Glomerular visceral epithelial cell (primary cell): ENCODE results near the gene JAML.
"Not testable (repeated sequence)": the region's sequence is repeated elsewhere in the genome, so short reads cannot be mapped to it uniquely, and the experiment has no call there.

ENCODE experiments used
- DNase-seq: peaks from one replicate; pipeline ENCODE4 v3.0.0-alpha.2; 2016; ENCODE audit errors: extremely low spot score

The JAML gene

DNA sequence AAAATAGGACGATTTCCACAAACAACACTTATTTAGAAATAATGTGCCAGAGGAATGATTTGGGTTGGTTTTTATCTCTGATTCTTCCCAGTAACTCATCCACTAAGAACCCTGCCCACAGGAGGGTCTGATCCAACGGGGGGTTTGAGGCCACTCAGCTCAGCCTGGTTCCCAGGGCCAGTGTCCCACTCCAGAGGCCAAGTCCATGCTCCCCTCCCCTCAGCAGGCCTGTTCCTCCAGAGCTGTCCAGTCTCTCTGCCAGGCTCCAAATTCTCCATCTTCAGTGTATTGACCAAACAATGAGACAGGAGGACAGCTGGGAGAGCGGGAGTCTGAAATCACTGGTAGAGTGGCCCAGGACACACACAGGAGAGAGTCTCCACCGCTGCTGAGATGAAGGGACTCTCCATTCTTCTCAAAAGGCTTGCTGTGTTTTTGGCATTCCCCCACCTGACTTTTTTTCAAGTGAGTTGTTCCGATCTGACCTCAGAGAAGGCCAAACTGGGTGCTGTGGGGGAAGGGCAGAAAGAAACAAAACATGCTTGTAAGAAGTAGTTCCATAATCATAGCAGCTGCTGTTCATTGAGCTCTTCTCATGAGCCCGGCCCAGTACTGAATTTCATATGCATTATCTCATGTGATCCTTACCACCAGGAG, 30.8 kb downstream of the JAML start:
- DNase-seq: no peak

DNA sequence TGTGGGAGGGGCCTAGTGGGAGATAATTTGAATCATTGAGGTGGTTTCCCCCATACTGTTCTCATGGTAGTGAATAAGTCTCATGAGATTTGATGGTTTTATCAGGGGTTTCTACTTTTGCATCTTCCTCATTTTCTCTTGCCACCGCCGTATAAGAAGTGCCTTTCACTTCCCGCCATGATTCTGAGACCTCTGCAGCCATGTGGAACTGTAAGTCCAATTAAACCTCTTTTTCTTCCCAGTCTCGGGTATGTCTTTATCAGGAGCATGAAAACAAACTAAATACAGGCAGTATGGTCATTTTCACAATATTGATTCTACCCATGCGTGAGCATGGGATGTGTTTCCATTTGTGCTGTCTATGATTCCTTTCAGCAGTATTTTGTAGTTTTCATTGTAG, 32.0 kb downstream of the JAML start:
- DNase-seq: not testable (repeated sequence)

DNA sequence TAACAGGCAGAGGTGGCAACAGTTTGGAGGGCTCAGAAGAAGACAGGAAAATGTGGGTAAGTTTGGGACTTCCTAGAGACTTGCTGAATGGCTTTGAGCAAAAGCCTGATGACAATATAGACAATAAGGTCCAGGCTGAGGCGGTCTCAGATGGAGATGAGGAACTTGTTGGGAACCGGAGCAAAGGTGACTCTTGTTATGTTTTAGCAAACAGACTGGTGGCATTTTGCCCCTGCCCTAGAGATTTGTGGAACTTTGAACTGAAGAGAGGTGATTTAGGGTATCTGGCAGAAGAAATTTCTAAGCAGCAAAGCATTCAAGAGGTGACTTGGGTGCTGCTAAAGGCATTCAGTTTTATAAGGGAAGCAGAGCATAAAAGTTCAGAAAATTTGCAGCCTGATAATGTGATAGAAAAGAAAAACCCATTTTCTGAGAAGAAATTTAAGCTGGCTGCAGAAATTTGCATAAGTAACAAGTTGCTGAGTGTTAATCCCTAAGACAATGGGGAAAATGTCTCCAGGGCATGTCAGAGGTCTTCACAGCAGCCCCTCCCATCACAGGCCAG, 33.8 kb downstream of the JAML start:
- not testable (repeated sequence) for DNase-seq

GRCh38 chr11:118186346-118187107, 38.3 kb downstream of the JAML start:
- no peak for DNase-seq

DNA sequence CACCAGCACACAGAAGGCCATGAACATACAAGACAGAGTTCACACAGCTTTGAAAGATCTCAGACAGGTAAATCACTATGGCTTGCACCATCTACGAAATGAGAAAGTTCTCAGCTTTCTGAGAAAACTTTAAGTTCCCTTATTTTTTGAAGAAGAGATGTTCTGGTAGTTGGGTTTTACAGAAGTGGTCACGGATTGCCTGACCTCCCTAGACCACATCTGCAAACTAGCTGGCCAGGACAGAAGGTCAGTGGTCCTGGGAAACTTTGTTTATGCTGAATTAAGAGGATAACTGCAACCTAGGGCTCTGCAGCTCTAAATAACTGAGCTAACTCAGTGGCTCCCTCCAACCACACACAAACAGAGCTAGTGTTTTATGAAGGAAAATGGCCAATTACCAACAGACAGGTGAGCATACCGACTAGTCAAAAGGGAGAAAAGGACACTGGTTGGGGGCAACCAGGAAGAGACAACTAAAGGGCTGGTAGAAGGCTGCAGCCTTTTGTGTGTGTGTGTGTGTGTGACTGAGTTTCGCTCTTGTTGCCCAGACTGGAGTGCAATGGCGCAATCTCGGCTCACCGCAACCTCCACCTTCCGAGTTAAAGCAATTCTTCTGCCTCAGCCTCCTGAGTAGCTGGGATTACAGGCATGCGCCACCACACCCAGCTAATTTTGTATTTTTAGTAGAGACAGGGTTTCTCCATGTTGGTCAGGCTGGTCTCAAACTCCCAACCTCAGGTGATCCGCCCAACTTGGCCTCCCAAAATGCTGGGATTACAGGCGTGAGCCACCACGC, 39.8 kb downstream of the JAML start:
- DNase-seq: no peak

DNA sequence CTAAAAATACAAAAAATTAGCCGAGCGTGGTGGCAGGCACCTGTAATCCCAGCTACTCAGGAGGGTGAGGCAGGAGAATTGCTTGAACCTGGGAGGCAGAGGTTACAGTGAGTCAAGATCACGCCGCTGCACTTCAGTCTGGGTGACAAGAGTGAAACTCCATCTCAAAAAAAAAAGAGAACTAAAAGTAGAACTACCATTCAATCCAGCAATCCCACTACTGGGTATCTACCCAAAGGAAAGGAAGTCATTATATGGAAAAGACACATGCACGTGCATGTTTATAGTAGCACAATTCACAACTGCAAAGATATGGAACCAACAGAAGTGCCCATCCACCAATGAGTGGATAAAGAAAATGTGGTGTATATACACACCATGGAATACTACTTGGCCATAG, 41.1 kb downstream of the JAML start:
- not testable (repeated sequence) for DNase-seq

GRCh38 chr11:118180300-118180703, 44.5 kb downstream of the JAML start:
- no peak for DNase-seq

- no peak for DNase-seq
These were observed 48.1 kb downstream of the JAML start for GRCh38 chr11:118176778-118177134.

- DNase-seq: no peak
These were observed 48.6 kb downstream of the JAML start, which contains the start of gene SCN2B for GRCh38 chr11:118175993-118176777. SCN2B (minus strand) TSS chr11:118176639; CDS start chr11:118176431, 208 bp downstream.

DNA sequence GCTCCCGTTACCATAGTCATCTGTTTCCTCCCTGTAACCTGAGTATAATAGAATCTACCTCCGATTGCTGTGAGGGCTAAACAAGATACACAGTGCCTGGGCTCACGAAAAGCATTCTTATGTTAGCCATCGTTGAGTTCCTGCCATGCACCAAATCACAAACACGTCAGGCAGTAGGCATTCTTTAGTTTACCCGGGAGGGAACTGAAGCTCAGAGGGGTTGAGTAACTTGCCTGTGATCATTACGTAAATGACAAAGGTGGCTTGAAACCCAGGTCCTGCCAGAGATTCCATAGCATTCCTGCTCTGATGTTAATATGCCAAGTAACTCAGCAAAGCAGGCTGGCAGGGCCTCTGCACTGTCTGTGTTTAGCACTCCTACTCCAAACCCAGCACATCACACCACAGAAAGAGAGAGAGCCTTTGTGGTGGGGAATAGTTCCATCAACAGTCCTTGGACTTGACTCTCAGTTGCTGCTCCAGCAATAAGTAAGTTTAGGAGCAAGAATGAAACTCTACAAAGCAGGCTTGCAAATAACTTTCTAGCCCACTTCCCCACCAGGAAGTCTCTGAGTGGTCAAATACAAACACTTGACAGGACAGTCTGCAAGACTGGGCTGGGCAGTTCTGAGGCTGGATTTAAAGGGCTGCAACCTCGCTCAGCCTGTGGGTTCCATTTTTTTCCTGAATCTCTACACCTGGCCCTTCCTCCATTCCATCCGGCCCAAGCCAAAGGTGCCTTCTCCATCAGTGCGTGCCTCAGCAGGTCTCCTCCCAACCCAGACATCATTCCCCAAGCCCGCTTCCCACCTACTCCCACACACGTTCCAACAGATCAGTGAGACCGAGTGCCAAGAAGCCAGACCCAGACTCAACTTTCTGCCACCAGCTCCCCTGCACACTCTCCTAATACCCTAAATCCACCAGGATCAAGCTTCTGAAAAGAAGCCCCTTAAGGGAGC, 49.5 kb downstream of the JAML start:
- DNase-seq: peak; percentile 32

GRCh38 chr11:118174006-118174567, 50.7 kb downstream of the JAML start:
- DNase-seq: no peak

GRCh38 chr11:118172356-118172755, 52.5 kb downstream of the JAML start:
- DNase-seq: no peak

- DNase-seq: peak; percentile 56
These were observed 53.3 kb downstream of the JAML start for GRCh38 chr11:118171269-118172062.

DNA sequence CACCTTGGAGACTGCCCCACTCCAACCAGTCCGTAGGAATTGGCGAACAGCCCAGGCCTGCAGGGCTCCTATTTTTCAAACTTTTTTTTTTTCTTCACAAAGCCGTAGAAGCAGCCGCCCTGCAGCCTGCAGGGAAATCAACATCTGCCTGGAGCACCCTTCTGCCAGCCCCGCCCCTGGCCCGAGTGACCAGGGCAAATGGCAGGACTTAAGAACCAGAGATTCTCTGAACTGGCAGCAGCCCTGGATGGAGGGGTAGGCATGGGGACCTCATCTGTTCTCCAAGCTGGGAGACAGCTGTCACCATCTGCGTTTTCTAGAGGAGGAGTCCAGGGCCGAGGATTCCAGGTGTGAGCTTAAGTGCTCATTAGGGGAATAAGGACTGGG, 53.9 kb downstream of the JAML start:
- DNase-seq: no peak

DNA sequence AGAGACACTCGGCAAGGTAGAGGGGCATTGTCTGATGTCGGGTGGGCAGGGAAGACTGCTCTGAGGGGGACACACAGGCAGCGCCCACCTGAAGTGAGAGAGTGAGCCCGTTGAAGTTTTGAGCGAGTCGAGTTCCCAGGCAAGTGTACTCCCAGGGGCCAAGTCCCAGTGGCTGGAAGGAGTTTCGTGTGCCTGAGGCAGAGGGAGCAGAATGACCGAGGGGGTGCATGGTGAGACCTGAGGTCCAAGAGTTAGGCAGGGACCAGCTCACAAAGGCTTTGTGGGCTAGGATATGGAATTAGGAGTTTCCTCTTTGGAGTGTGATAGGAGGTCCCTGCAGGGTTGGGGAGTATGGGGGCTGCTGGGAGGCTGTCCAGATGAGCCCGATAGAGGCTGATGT, 54.6 kb downstream of the JAML start:
- DNase-seq: no peak

GRCh38 chr11:118169300-118170140, 55.3 kb downstream of the JAML start:
- no peak for DNase-seq

- no peak for DNase-seq
These were observed 56.1 kb downstream of the JAML start for GRCh38 chr11:118168751-118169150.

GRCh38 chr11:118168316-118168715, 56.5 kb downstream of the JAML start:
- no peak for DNase-seq
